GM21723 (cell line): ENCODE results near the gene TBC1D16.
"Not testable (repeated sequence)": the region's sequence is repeated elsewhere in the genome, so short reads cannot be mapped to it uniquely, and the experiment has no call there.

ENCODE experiments used
- ATAC-seq: cut with Tn5 transposase; IDR thresholded peaks from one replicate; pipeline ENCODE4 v1.9.1; 2021; ENCODE audit warnings: mild to moderate bottlenecking, moderate library complexity; ENCODE audit not compliant: unreplicated experiment

TBC1D16 gene

DNA sequence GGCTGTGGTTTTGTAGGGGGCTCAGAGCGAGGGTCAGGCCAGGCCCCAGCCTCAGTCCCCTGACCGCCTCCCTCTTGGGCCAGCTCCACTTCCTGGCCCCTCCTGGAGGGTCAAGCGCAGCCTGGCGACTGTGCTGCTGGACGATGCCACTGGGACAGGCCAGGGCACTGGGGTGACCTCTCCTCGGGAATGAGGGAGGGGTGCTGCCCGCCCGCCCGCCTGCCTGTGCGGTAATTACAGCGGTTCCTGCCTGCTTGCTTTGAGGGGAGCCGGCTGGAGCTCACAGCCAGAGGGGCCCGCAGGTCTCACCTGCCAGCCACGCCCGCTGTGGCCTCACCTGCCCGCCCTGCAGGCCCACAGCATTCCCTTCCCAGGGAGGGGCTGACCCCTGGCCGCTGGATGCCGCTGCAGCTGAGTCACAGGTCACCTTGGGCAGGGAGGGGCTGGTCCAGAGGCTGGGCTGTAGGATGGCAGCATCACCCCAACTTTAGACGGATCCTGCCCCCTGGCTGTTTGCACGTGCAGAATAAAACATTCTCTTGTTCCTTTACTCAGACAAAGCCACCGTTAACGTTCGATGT lies 119.7 kb downstream of the TBC1D16 start:
- no peak for ATAC-seq

DNA sequence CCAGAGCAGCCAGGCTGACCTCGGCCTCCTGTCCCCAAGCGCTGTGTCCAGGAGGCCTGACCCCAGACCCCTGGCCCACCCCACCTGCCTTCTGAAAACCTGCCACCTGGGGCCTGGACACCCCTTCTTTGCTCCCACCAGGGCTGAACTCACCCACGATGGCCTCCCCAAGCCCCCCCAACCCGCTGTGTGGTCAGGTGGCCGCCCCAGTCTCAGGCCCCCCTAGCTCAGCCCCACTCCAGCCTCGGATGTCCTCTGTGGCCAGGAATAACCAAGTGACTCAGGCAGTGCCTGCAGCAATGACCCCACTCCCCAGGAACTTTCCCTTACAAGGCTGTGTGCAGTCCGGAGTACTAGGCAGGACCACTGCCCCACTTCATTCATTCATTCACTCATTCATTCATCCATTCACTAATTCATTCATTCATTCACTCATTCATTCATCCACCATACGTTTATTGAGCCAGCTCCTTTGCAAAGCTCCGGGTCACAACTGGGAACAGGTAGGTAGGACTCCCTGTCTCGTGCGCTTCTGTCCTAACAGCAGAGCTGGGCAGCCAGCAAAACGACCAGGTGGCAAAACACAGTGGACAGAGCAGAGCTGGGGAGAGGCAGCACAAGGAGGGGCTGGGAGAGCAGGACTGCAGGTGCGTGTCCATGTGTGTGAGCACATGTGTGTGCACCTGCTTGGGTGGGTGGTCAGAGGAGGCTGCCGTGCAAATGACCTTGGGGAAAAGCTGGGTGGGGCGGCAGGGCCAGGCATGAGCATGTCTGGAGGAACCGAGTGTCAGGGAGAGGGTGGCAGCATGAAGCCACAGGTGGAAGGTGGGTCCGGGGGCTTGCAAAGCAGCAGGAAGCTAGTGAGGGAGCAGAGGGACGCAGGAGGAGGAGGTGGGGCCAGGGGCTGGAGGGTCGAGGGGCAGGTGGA lies 120.6 kb downstream of the TBC1D16 start:
- no peak for ATAC-seq

DNA sequence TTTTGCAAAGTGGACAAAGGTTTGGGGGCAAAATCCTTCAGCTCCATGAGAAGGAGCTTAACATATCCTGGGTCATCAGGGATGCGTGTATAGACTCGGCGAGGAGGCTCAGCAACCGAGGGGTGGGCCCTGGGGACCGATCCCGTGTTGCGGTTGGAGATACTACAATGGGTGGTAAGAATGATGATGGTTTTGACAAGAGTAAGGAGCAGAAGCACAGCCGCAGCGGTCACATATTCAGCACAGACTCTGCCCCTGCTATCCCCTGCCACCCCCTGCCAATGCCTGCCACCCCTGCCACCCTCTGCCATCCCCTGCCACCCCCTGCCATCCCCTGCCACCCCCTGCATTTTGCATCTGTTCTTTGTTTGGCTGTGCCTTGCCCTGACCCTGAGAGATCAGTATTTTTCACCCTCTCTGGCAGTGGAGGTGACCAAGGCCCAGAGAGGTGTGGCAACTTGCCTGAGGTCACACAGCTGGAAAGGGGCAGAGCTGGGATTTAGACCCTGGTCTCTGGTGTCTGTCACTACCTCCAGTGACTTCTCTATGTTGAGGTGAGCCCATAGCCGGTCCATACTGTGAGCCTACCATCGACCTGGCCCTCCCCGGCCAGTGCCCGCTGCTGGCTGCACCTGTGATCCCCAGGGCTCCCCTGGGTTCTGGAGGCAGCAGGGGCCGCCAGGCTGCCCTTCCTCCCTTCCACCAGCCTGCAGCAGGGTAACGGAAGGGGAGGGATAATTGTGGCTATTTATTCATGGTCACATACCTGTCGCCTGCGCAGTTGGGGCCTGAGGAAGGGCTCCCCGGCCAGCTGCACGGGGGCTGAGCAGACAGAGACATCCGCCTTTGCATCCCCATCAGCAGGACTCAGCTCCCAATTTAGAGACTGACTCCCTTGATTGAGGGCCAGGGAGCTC lies 121.5 kb downstream of the TBC1D16 start:
- no peak for ATAC-seq

DNA sequence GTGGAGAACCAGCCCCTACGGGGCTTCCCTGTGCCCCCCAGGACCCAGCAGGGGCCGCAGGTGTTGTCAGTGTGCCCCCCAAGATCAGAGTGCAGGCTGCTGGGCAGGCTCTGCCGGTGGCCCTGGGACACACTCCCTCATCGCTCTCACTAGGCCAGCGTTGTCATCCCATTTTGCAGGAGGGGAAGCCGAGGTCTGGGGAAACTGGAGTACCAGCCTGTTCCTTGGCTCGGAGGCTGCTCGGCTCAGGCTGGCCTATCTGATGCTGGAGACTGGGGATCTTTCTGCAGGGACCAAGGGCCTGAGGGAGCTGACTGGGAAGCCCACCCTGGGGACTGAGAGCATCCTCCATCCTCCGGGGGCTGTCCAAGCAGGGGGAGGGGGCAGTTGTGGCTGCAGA lies 122.2 kb downstream of the TBC1D16 start:
- no peak for ATAC-seq

DNA sequence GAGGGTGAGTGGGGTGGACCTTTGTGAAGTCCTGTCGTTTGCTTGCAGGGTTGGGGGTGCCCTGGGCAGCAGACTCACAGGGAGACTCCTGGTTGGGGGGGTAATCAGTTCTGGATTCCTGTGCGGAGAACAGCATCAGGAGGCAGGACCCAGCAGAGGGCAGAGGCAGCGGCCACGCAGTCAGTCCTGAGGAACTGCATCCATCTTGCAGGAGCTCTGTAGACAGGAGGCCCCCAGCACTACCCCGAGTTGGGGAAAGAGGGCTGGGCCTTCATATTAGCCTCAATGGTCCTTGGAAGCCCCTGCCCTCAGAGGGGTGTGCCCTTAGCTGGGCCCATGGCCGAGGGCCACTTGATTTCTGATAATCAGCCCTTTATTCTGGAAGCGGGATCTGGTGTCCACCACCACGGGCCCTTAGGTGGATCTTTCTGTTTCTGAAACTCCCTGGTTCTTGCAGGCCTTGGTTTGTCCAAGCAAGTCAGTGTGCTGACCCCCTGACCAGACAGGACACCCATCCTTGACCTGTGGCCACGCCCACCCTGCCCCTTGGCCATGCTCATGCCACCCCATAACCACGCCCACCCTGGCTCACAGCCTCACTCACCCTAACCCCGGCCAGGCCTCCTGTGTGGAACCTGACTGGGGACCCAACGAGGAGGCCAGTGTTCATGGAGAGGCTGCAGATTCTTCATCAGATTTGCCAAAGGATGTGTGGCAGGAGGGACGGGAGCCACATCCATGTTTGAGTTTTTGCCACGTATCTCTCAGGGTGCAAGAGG lies 122.9 kb downstream of the TBC1D16 start:
- ATAC-seq: no peak

DNA sequence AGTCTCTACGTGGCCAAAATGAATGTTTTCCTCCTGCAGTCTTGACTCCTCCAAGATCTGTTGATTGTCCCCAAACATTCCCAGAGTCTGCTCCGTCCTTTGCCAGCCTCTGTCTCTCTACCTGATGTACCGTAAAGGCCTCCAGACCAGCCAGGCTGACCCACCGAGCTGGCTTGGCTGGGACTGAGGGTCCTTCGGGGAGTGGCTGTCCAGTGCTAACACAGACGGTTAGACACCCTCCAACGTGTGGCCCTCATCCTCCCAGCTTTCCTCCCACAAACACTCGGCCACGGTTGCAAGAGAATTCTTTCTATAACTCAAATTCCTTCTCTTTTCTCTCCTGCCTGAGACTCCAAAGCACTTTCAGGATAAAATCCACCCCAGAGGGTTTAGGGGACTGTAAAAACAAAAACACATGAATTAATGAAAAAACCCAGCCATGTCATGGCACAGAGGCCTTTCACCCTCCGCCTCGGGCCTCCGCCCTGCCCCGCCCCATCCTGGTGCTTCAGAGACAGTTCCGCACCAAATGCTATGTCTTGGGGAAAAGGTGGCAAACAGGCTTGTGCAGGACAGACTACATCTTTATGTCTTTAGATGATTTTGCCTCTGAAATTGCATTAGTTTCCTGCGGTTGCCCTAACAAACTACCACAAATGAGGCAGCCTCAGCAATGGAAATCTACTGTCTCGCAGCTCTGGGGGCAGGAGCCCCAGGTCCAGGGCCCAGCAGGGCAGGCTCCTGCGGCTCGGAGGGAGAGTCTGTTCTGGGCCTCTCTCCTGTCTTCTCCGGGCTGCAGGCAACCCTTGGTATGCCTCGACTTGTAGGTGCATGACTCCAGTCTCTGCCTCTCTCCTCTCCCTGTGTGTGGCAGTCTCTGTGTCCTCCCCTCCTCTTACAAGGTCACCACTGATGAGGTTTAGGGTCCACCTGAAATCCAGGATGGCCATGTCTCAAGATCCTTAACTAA lies 124.0 kb downstream of the TBC1D16 start:
- no peak for ATAC-seq

DNA sequence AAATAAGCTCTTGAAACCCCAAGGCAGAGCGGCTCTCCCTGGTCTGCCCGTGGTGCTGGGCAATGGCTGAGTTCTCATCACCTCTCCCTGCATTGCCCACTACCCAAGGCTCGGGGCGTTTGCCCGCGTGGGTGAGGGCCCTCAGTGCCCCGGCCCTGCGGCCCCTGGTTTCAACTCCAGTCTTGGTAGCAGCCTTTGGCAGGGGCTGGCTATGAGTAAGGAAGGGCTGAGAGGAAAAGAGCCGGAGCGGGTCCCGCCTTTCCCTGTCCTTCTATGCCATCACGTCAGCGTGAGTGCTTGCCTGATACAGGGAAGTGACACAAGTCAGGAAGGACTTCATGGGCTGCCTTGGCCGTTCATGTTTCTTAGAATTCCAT lies 124.7 kb downstream of the TBC1D16 start:
- no peak for ATAC-seq

DNA sequence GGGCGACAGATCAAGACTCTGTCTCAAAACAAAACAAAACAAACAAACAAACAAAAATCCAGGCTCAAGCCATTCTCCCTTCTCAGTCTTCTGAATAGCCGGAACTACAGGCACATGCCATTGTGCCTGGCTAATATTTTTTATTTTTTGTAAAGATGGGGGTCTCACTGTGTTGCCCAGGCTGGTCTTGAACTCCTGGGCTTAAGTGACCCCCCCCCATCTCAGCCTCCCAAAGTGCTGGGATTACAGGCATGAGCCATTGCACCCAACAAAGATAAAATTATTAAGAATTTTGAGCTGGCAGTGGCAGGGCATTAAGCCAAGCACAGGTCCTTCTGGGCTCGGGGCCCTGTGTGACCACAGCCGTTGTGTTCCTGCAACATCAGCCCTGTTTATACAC lies 126.6 kb downstream of the TBC1D16 start:
- no peak for ATAC-seq

DNA sequence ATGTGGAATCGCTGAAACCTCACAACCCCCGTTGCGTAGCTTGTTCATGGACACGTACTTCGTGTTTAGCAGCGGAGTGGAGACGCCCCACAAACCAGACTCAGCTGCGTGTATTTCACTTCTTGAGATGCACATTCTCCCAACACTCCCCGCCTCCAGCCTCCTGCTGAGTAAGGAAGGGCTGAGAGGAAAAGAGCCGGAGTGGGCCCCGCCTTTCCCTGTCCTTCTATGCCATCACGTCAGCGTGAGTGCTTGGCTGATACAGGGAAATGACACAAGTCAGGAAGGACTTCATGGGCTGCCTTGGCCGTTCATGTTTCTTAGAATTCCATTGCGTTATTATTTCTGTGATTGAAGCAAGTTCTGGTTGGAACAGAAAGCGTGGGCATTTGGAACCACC lies 127.8 kb downstream of the TBC1D16 start:
- ATAC-seq: no peak

DNA sequence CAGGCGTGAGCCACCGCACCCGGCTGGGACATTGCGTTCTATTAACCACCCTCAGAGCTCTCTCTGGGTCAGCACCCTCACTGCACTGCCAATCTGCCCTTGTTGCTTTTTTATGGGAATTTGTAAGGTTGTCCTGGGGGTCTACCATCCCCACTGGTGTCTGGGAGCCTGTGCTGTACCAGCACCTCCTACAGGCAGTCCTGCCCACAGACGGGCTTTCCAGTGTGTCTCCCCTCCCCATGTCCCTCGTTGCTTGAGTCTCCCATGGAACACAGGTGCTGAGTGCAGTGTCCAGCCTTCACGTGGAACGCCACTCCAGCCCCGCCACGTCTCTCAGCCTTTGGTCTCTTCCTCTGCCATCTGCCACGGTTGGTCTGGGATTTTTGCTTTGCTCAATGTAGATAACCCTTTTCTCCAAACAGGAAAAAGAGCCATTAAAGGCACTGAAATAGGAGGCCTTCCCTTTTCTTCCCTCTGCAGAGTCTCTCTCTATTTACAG lies 128.4 kb downstream of the TBC1D16 start:
- no peak for ATAC-seq

DNA sequence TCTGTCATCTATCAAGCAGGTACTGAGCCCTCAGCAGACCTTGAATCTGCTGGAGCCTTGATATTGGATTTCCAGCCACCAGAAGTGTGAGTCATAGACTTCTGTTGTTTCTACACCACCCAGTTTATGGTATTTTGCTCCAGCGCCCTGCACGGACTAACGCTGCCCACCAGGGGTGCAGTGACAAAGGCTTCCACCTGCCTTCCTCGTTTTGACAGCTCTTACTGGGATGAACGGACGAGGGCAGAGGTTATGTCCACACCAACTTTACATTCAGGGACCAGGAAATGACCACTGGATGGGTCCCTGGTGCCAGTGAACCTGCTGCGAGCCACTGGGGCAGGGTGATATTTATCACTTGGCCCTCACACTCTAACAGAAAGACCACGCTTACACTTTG lies 129.8 kb downstream of the TBC1D16 start:
- ATAC-seq: no peak

DNA sequence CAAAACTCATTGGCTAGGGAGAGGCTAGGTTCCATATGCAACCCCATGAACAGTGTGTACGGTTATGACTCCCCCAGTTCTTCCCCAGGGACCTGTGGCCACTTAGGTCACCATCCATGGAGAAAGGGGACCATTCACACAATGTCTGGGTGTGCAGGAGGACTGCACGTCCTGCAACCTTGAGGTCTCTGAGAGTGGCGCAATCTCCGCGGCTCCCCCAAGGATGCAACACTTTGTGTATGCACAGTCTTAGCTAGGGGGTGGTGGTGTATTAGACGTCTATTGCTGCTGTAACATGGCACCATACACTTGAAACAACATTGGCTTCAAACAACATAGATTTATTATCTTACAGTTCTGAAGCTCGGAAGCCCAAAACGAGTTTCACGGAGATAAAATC lies 130.8 kb downstream of the TBC1D16 start:
- no peak for ATAC-seq

DNA sequence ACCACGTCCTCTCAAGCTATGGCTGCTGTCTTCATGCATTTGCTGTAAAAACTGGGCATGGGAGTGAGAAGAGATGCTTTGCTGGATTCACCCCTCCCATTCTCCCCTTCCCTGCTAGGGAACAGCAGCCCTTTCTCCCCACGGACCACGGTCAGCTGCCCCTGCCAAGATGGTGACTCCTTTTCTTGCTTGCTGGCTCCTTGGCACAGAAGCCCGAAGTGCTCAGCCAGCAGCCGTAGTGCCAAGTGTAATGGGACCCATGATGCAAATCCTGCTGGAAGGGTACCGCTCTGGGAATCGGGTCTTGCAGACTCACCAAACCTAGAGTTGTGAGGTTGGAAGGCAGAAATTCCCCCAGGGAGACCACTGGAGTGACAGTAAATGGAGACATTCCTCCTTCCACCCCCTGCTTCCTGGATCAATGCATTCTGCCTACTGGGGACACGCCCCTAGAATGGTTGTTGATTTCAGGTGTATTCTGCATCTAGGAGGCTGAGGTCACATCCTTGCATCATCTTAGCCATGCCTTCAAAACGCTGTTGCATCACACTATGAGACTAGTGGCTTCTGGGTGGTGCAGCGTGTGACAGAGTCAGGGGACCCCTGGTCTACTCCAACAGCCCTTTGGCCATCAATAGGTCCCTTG lies 133.4 kb downstream of the TBC1D16 start:
- ATAC-seq: no peak

DNA sequence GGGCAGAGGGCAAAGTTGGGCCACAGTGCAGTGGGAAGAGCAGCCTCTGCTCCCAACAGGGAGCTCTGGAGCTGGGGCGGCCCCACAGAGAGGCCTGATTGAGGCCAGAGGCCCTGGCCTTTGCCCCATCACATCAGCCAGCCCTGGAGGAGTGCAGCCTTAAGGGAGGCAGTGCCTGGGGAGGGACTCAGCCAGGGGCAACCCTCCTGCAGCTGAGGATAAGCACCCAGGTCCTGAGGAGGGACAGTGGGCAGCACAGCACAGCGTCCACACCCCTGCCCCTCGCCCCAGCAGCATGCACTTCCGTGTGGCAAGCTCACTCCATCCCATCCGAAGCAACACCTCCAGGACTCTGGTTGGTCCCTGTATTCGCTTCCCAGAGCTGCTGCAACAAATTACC lies 134.5 kb downstream of the TBC1D16 start:
- ATAC-seq: no peak

DNA sequence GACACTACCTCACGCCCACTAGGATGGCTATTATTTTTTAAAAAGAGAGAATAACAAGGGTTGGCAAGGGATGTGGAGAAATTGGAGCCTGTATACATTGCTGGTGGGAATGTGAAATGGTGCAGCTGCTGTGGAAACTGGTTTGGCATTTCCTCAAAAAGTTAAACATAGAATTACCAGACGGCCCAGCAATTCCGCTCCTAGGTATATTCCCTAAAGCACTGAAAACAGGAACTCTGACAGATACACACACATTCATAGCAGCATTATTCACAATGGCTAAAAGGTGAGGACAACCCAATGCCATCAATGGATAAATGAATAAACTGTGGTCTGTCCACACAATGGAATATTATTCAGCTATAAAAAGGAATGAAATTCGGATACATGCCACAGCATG lies 136.1 kb downstream of the TBC1D16 start:
- no peak for ATAC-seq

DNA sequence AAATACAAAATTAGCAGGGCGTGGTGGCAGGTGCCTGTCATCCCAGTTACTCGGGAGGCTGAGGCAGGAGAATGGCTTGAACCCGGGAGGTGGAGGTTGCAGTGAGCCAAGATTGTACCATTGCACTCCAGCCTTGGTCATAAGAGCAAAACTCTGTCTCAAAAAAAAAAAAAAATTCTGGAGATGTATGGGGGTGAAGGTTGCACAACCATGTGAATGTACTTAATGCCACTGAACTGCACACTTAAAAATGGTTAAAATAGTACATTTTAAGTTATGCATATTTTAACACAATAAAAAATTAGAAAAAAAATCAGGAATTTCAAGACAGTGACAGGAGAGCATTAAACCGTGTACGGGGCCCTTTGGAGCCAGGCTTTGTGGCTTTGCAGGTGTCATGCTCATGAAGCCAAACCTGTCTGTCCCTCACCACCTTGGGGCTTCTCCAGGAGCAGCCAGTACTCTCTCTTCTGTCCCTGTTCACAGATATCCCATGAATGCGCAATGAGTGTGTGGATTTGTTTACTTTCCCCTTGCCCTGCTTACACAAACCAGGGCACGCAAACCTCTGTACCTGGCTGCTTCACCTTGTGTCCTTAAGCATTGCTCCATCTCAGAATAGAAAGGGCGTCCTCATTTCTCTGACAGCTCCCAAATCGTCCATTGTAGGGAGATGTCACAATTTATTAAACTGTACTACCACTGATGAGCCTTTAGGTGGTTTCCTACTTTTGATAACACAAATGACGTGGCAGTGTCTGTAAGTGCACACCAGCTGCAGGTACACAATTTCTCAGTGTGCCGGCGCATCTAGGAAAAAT lies 138.2 kb downstream of the TBC1D16 start:
- ATAC-seq: no peak

DNA sequence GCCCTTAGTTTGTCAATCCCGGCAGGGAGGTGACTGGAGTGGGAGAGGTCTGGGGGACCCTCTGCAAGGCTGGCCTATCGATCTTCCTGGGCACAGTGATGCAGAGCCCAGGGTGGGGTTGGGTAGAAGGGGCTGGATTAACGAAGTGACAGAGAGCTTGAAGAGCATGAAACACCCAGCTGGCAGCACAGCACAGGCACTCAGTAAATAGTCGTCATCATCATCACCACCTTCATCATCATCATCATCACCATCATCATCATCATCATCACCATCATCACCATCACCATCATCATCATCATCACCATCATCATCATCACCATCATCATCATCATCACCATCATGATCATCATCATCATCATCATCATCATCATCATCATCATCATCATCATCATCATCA lies 142.2 kb downstream of the TBC1D16 start:
- not testable (repeated sequence) for ATAC-seq
